Upper lobe of left lung (tissue), 6 donors: ENCODE measurements around the gene MTCH1. TPM values are rescaled to one million over a fixed set of nuclear protein-coding genes. Genes with fewer than 3 reads are reported as not detected.

Source experiments
- ATAC-seq, 2 donors: fragments of 200-7000 bp; cut with Tn5 transposase; one replicate each; pipeline ENCODE4 v1.9.1; 2022; ENCODE audit warnings: mild to moderate bottlenecking in 2 of 2, moderate library complexity in 2 of 2; ENCODE audit not compliant: low FRiP score in 2 of 2
- DNase-seq, 2 donors: peaks; one replicate each; pipeline ENCODE4 v3.0.0-alpha.2; 2019 to 2020
- H3K27ac ChIP-seq, 4 donors: fragments of 200-600 bp; sonication (generic); one replicate each; pipeline ENCODE4 v1.5.1; 2016 to 2019
- H3K27me3 ChIP-seq, 4 donors: fragments of 200-600 bp; sonication (generic); one replicate each; pipeline ENCODE4 v1.5.1; 2017 to 2019
- H3K36me3 ChIP-seq, 4 donors: fragments of 200-600 bp; sonication (generic); one replicate each; pipeline ENCODE4 v1.5.1; 2016 to 2019
- H3K4me1 ChIP-seq, 4 donors: fragments of 200-600 bp; sonication (generic); one replicate each; pipeline ENCODE4 v1.5.1; 2018 to 2019
- H3K4me3 ChIP-seq, 4 donors: fragments of 200-600 bp; sonication (generic); one replicate each; pipeline ENCODE4 v1.5.1; 2017 to 2019; ENCODE audit warnings: mild to moderate bottlenecking in 2 of 4, moderate library complexity in 1 of 4
- H3K9me3 ChIP-seq, 4 donors: fragments of 200-600 bp; sonication (generic); one replicate each; pipeline ENCODE4 v1.5.1; 2018 to 2019
- CTCF ChIP-seq, 6 experiments: fragments of 450-650 bp in 4 of 6; fragments of 200-600 bp in 2 of 6; sonication (generic) in 2 of 6; IDR thresholded peaks; one replicate each; pipeline ENCODE4 v1.5.1; 2016 to 2019; ENCODE audit warnings: antibody characterized with exemption in 6 of 6
- EP300 ChIP-seq, 4 donors: sonication (generic); formaldehyde crosslinking; IDR thresholded peaks; one replicate each; pipeline ENCODE4 v1.5.1; 2017; ENCODE audit warnings: antibody characterized with exemption in 4 of 4, control low read depth in 2 of 4
- POLR2A ChIP-seq, 4 donors: fragments of 450-650 bp; IDR thresholded peaks; one replicate each; pipeline ENCODE4 v1.5.1; 2016 to 2017; ENCODE audit warnings: antibody characterized with exemption in 4 of 4, mild to moderate bottlenecking in 2 of 4
- POLR2AphosphoS5 ChIP-seq, 2 donors: sonication (generic); formaldehyde crosslinking; IDR thresholded peaks; one replicate each; pipeline ENCODE4 v1.5.1; 2017; ENCODE audit warnings: antibody characterized with exemption in 2 of 2
- WGBS, 2 donors: methylation state at CpG; one replicate each; pipeline ENCODE4 v1.1.5; 2017 to 2018; 5-methylcytosine and 5-hydroxymethylcytosine counted together
- total RNA-seq, 6 donors: library from RNA; depleted of rRNA in 4 of 6; stranded (reverse); fragments of >200 nt in 4 of 6; gene quantifications; one replicate each; pipeline versions ENCODE4 v1.1.0 to v1.2.1, GENCODE V29; 2016 to 2021
- donor health status: DM: no; HTN: no; CAD: no; lungs with moderate emphysema.
- donor health status: DM: no; HTN: yes; CAD: no; lungs with severe emphysema.

Gene MTCH1
- total RNA-seq, 6 donors from 2014 or later: 184 to 283 (median 219) TPM

DNA sequence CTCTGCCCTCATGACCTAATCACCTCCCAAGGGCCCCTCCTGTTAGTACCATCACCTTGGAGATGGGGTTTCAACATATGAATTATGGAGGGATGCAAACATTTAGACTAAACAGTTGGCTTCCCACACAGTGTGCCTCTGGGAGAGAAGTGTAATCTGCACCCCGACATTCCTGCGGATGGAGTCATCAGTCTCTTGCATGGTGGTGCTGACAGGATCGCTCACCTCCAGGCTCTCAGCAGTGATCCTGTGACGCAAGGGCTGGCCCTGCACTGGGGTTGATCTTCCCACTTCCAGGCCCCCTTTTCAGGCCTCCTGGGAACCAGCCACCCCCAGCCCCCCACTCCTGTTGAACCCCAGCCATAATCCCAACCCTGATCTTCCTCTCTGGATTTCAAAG is 47.5 kb downstream of the MTCH1 start:
- WGBS, 2 donors: 90 to 100% methylated on average over 1 to 4 of the region's 4 CpGs
- no peak overlapping the region for H3K27ac ChIP-seq
- no peak overlapping the region for H3K4me3 ChIP-seq
- no peaks in the 10 kb centered on the region for H3K9me3 ChIP-seq
- H3K4me1 ChIP-seq: no peaks in the 10 kb centered on the region
- TF ChIP-seq POLR2AphosphoS5 (IDR thresholded peaks at IDR 0.05) (no peak), CTCF (IDR thresholded peaks at IDR 0.05) (no peak), EP300 (IDR thresholded peaks at IDR 0.05) (no peak), POLR2A (IDR thresholded peaks at IDR 0.05) (no peak)
- no peak for DNase-seq
- no peak for ATAC-seq
- H3K27me3 ChIP-seq: no peaks in the 10 kb centered on the region
- no peaks in the 10 kb centered on the region for H3K36me3 ChIP-seq

- H3K9me3 ChIP-seq: no peaks in the 10 kb centered on the region
- WGBS, 2 donors: 93 to 95% methylated on average over 6 of the region's 6 CpGs
- no peak for DNase-seq
Observed at GRCh38 chr6:36937896-36938295, 48.1 kb downstream of the MTCH1 start.

GRCh38 chr6:36936824-36937223 is 49.2 kb downstream of the MTCH1 start:
- no peaks in the 10 kb centered on the region for H3K36me3 ChIP-seq
- H3K4me3 ChIP-seq: no peak overlapping the region

More at GRCh38 chr6:36937896-36938295, 48.1 kb downstream of the MTCH1 start:
- no peak for ATAC-seq
- no peaks in the 10 kb centered on the region for H3K4me1 ChIP-seq
- TF ChIP-seq EP300 (IDR thresholded peaks at IDR 0.05) (no peak), POLR2A (IDR thresholded peaks at IDR 0.05) (no peak), POLR2AphosphoS5 (IDR thresholded peaks at IDR 0.05) (no peak)
- H3K27me3 ChIP-seq: no peaks in the 10 kb centered on the region
- no peaks in the 10 kb centered on the region for H3K36me3 ChIP-seq
- no peak overlapping the region for H3K4me3 ChIP-seq
- H3K27ac ChIP-seq: no peak overlapping the region

GRCh38 chr6:36934901-36935300 is 51.1 kb downstream of the MTCH1 start:
- ATAC-seq (no peak), DNase-seq (no peak)
- Histone ChIP-seq H3K27me3 (no peaks in the 10 kb centered on the region), H3K36me3 (no peaks in the 10 kb centered on the region), H3K9me3 (no peaks in the 10 kb centered on the region), H3K4me1 (no peaks in the 10 kb centered on the region), H3K4me3 (no peak overlapping the region), H3K27ac (no peak overlapping the region)
- TF ChIP-seq EP300 (IDR thresholded peaks at IDR 0.05): no peak
- no peak for TF ChIP-seq POLR2A (IDR thresholded peaks at IDR 0.05)
- TF ChIP-seq CTCF (IDR thresholded peaks at IDR 0.05): no peak
- no peak for TF ChIP-seq POLR2AphosphoS5 (IDR thresholded peaks at IDR 0.05)
- WGBS, 2 donors: 92 to 95% methylated on average over 7 of the region's 7 CpGs

More at GRCh38 chr6:36936824-36937223, 49.2 kb downstream of the MTCH1 start:
- peak in 1 of 2 donors; percentile 53 for ATAC-seq
- Histone ChIP-seq H3K9me3 (no peaks in the 10 kb centered on the region), H3K4me1 (no peaks in the 10 kb centered on the region), H3K27ac (no peak overlapping the region), H3K27me3 (no peaks in the 10 kb centered on the region)
- TF ChIP-seq POLR2A (IDR thresholded peaks at IDR 0.05): no peak
- TF ChIP-seq POLR2AphosphoS5 (IDR thresholded peaks at IDR 0.05): no peak
- no peak for TF ChIP-seq CTCF (IDR thresholded peaks at IDR 0.05)
- TF ChIP-seq EP300 (IDR thresholded peaks at IDR 0.05): no peak
- 94 to 95% methylated on average over 5 of the region's 5 CpGs for WGBS, 2 donors
- no peak for DNase-seq

- Histone ChIP-seq H3K27ac (no peak overlapping the region), H3K36me3 (no peaks in the 10 kb centered on the region), H3K27me3 (no peaks in the 10 kb centered on the region), H3K4me3 (no peak overlapping the region), H3K4me1 (peaks cover 0 to 7% (median 0%) of the 10 kb centered on the region in 4 donors), H3K9me3 (no peaks in the 10 kb centered on the region)
- WGBS, 2 donors: 95% methylated on average over 4 of the region's 4 CpGs
- no peak for DNase-seq
- TF ChIP-seq CTCF (IDR thresholded peaks at IDR 0.05) (no peak), POLR2AphosphoS5 (IDR thresholded peaks at IDR 0.05) (no peak), EP300 (IDR thresholded peaks at IDR 0.05) (no peak), POLR2A (IDR thresholded peaks at IDR 0.05) (no peak)
- no peak for ATAC-seq
Observed at GRCh38 chr6:36933519-36933918, 52.5 kb downstream of the MTCH1 start.
